Measurements from ENCODE around the gene ALDH3B1.
"Not testable (repeated sequence)": the region's sequence is repeated elsewhere in the genome, so short reads cannot be mapped to it uniquely, and the experiment has no call there.

Gene ALDH3B1

GRCh38 chr11:68010090-68011041 lies at the start of gene ALDH3B1:
Gene ALDH3B1, plus strand, starts transcription at chr11:68010327. Its CDS starts 4,971 bp downstream, at chr11:68015298.
- DNase-seq (ENCODE audit: low spot score), result peak; percentile 88

- DNase-seq (ENCODE audit: low spot score), result not testable (repeated sequence)
These were observed 46.9 kb upstream of the ALDH3B1 start for GRCh38 chr11:67963217-67963616.

- DNase-seq (ENCODE audit: low spot score), result not testable (repeated sequence)
These were observed 46.2 kb upstream of the ALDH3B1 start for GRCh38 chr11:67963879-67964278.

- not testable (repeated sequence) for DNase-seq (ENCODE audit: low spot score)
These were observed 45.4 kb upstream of the ALDH3B1 start for GRCh38 chr11:67964746-67965145.

GRCh38 chr11:67965830-67966348 lies 44.2 kb upstream of the ALDH3B1 start:
- DNase-seq (ENCODE audit: low spot score), result not testable (repeated sequence)

GRCh38 chr11:67974746-67975145 lies 35.4 kb upstream of the ALDH3B1 start:
- DNase-seq (ENCODE audit: low spot score), result not testable (repeated sequence)

GRCh38 chr11:67978766-67979418 lies 31.2 kb upstream of the ALDH3B1 start:
- DNase-seq (ENCODE audit: low spot score), result not testable (repeated sequence)

GRCh38 chr11:67981226-67981625 lies 28.9 kb upstream of the ALDH3B1 start:
- DNase-seq (ENCODE audit: low spot score), result not testable (repeated sequence)

- not testable (repeated sequence) for DNase-seq (ENCODE audit: low spot score)
These were observed 27.8 kb upstream of the ALDH3B1 start for GRCh38 chr11:67982255-67982857.

GRCh38 chr11:67983951-67984350 lies 26.2 kb upstream of the ALDH3B1 start:
- DNase-seq (ENCODE audit: low spot score), result no peak

GRCh38 chr11:67985302-67985701 lies 24.8 kb upstream of the ALDH3B1 start:
- DNase-seq (ENCODE audit: low spot score), result not testable (repeated sequence)

- not testable (repeated sequence) for DNase-seq (ENCODE audit: low spot score)
These were observed 19.4 kb upstream of the ALDH3B1 start for GRCh38 chr11:67990546-67991346.

- DNase-seq (ENCODE audit: low spot score), result not testable (repeated sequence)
These were observed 18.6 kb upstream of the ALDH3B1 start for GRCh38 chr11:67991347-67992121.

GRCh38 chr11:67993821-67994220 lies 16.3 kb upstream of the ALDH3B1 start:
- DNase-seq (ENCODE audit: low spot score), result not testable (repeated sequence)

- DNase-seq (ENCODE audit: low spot score), result not testable (repeated sequence)
These were observed 15.7 kb upstream of the ALDH3B1 start for GRCh38 chr11:67994387-67994786.

GRCh38 chr11:67995129-67995528 lies 15.0 kb upstream of the ALDH3B1 start:
- not testable (repeated sequence) for DNase-seq (ENCODE audit: low spot score)

GRCh38 chr11:67995579-67995978 lies 14.5 kb upstream of the ALDH3B1 start:
- DNase-seq (ENCODE audit: low spot score), result not testable (repeated sequence)

GRCh38 chr11:67996051-67996450 lies 14.1 kb upstream of the ALDH3B1 start:
- DNase-seq (ENCODE audit: low spot score), result no peak

GRCh38 chr11:67996622-67997474 lies 13.3 kb upstream of the ALDH3B1 start:
- peak; percentile 53 for DNase-seq (ENCODE audit: low spot score)
